ENCODE data around the gene SYVN1.
"Not testable (repeated sequence)": the region's sequence is repeated elsewhere in the genome, so short reads cannot be mapped to it uniquely, and the experiment has no call there.

The SYVN1 gene

DNA sequence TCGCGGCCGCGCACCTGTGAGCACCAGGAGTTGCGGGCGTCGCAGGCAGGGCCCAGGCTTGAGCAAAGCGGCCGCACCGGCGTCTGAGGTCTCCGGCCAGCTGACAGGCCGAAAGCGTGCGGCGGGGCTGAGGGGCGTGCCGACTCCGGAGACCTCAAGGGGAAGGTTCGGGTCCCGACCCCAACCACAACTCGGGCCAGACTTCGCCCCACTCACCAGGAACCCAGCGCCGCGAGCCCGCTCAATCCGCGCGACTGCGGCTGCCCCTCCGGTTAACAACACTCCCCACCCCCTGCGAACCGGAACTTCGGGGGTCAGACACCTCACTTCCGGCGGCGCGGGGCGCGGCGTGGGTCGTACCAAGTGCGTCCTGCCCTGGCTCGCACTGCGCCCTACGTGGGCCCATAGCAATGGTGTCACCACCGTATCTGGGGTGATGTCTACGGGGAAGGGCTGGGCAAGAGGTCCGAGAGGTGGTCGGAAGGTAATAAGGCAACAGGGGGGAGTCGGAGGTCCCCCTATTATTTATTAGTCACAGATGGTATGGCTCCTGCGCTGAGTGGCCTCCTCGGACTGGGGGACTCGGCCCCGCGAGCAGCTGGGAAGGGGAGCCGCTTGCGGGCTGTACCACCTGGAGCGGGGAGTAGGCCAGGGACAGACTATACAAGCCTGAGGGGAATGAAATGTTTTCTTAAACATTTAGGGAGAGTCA is at the start of gene SYVN1:
TSS of gene SYVN1 (minus strand) at position 280 of the 712 bp plus-strand sequence. CDS start 918 bp downstream, outside the sequence.
- peaks cover 7% of the 10 kb centered on the region for H3K4me1 ChIP-seq (ENCODE audit: control insufficient read depth, insufficient read depth, low read length)
- H3K9ac ChIP-seq (ENCODE audit: low read length), result peak within 1 kb of the TSS; percentile 95
- peak within 1 kb of the TSS; percentile 97 for H3K4me3 ChIP-seq (ENCODE audit: low read length)
- H3K27ac ChIP-seq (ENCODE audit: low read depth, low read length), result peak within 1 kb of the TSS; percentile 100
- H3K27me3 ChIP-seq (ENCODE audit: control insufficient read depth, insufficient read depth, low read length), result no peaks in the 10 kb centered on the region
- H3K36me3 ChIP-seq (ENCODE audit: control insufficient read depth, insufficient read depth, low read length), result peaks cover 34% of the 10 kb centered on the region

DNA sequence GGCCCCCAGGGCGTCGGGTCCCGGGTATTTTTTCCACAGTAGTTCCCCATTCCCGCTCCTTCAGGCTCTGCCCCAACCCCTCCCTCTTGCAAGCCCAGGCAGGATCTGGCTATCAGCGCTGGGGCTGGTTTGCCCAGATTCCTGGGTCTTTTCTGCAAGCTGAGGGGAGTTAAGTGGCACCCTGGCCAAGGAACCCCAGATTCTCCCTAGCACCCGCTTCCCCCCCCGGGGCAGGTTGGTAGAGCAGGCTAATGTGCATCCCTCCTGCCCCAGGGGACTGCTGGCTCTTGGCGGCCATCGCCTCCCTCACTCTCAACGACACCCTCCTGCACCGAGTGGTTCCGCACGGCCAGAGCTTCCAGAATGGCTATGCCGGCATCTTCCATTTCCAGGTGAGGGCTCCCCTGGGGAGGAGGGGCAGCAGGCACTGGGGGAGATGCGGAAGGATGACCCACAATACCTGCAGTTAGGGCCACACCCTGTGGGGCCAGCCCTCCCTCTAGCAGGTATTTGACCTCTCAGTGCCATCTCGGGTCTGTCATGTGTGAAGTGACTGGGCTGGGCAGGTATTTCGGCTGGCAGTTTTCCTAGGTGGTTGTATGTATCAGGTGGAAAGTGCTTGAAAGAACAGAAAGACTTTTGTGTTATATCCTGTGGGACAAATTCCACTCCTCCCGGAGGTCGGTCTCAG is 49.0 kb upstream of the SYVN1 start:
- Histone ChIP-seq H3K27ac (ENCODE audit: low read depth, low read length) (no peak overlapping the region), H3K4me3 (ENCODE audit: low read length) (no peak overlapping the region), H3K9ac (ENCODE audit: low read length) (no peak overlapping the region), H3K36me3 (ENCODE audit: control insufficient read depth, insufficient read depth, low read length) (peaks cover 25% of the 10 kb centered on the region), H3K4me1 (ENCODE audit: control insufficient read depth, insufficient read depth, low read length) (no peaks in the 10 kb centered on the region), H3K27me3 (ENCODE audit: control insufficient read depth, insufficient read depth, low read length) (no peaks in the 10 kb centered on the region)

DNA sequence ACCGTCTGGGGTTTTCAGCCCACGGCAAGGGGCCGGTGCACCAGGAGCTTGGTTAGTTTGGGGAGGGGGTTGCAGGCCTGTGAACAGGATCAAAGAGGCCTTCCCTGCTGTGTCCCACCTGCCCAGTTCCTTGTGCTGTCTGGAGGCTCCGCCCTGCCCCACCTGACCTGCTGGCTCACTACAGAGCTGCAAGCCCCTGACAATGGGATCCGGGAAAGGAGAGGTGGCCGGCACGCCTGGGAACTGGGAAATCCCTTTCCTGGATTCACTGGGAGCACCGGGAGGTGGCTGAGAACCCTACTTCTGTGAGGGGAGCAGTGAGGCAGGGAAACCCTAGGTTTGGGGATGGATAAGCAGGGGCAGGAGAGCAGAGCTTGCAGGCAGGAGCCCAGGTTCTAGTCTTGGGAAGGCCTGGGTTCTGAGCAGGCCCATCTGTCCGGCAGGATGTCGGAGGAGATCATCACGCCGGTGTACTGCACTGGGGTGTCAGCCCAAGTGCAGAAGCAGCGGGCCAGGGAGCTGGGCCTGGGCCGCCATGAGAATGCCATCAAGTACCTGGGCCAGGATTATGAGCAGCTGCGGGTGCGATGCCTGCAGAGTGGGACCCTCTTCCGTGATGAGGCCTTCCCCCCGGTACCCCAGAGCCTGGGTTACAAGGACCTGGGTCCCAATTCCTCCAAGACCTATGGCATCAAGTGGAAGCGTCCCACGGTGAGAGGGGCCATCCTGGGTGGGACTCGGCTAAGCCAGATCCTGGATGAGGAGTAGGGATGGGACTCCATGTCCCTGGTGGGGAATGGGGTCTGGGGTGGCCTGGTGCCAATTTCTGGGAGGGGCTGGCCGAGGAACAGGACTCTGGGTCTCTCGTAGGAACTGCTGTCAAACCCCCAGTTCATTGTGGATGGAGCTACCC is 48.2 kb upstream of the SYVN1 start:
- Histone ChIP-seq H3K4me3 (ENCODE audit: low read length) (peak overlapping the region; percentile 81), H3K27me3 (ENCODE audit: control insufficient read depth, insufficient read depth, low read length) (no peaks in the 10 kb centered on the region), H3K36me3 (ENCODE audit: control insufficient read depth, insufficient read depth, low read length) (peaks cover 19% of the 10 kb centered on the region), H3K4me1 (ENCODE audit: control insufficient read depth, insufficient read depth, low read length) (no peaks in the 10 kb centered on the region), H3K27ac (ENCODE audit: low read depth, low read length) (peak overlapping the region; percentile 85), H3K9ac (ENCODE audit: low read length) (peak overlapping the region; percentile 96)

DNA sequence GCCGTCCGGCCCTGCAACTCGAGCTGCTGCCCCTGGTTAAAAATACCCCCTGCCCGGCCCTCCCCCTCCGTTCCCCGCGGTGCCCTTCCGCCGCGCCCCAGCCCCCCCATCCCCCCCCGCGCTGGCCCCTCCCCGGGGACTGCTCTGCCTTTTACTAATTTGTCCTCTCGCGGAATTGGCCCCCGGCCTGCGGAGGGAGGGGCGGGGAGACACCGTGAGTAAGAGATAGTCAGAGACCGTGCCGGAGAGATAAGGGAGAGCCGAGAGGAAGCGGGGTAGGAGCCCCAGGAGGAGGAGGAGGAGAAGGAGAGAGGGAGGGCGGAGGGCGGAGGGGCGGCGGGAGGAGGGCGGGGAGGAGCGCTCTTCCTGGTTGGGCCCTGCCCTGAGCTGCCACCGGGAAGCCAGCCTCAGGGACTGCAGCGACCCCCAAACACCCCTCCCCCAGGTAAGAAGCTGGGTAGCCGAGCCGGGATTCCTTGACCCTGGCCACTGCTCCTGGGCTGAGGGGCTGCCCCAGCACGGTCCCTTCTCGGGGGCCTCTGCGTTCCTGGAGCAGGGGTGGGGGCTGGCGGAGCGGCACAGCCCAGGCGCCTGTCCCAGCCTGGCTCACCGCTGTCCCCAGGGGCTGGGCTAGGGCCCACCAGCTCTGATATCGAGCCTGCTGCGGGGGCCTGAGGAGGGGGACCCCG is 47.4 kb upstream of the SYVN1 start, which contains the start of gene CAPN1:
TSS of gene CAPN1 (plus strand) at position 360 of the 689 bp plus-strand sequence. CDS start 774 bp downstream, outside the sequence.
- Histone ChIP-seq H3K9ac (ENCODE audit: low read length) (peak within 1 kb of the TSS; percentile 96), H3K36me3 (ENCODE audit: control insufficient read depth, insufficient read depth, low read length) (peaks cover 12% of the 10 kb centered on the region), H3K4me3 (ENCODE audit: low read length) (peak within 1 kb of the TSS; percentile 81), H3K27ac (ENCODE audit: low read depth, low read length) (peak within 1 kb of the TSS; percentile 85), H3K4me1 (ENCODE audit: control insufficient read depth, insufficient read depth, low read length) (no peaks in the 10 kb centered on the region), H3K27me3 (ENCODE audit: control insufficient read depth, insufficient read depth, low read length) (no peaks in the 10 kb centered on the region)

DNA sequence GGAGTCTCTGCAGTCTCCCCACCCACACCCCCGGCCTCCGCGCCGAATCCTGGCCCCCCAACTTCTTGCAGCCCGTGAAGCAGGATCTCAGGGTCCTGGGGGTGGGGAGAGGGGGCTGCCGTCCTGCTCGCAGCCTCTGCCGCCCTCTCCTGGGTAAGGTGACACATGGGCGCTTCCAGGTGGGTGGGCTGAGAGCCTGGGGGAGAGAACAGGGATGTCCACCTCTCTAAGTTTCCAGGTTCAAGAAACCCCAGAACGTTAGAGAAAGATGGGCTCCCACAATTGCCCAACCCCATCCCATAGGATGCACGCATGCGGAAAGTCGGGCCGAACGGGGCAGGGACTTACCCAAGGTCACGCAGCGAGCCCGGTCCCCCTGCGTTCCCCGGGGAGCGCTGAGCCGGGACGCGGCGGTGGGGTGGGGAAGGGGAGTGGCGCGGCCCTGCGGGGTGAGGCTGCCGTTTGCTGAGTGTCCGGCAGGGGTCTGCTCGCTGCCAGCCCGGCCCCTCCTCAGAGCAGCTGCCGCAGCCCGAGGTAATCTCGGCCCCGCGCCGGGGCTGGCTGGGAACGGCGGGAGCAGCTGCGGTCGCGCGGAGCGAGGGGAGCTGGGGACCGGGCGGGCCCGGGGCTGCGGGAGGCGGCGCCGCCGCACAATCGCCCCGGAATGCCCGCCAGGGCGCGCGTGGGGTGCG is 46.7 kb upstream of the SYVN1 start:
- Histone ChIP-seq H3K27me3 (ENCODE audit: control insufficient read depth, insufficient read depth, low read length) (no peaks in the 10 kb centered on the region), H3K36me3 (ENCODE audit: control insufficient read depth, insufficient read depth, low read length) (peaks cover 8% of the 10 kb centered on the region), H3K4me3 (ENCODE audit: low read length) (peak overlapping the region; percentile 63), H3K4me1 (ENCODE audit: control insufficient read depth, insufficient read depth, low read length) (no peaks in the 10 kb centered on the region), H3K27ac (ENCODE audit: low read depth, low read length) (peak overlapping the region; percentile 85), H3K9ac (ENCODE audit: low read length) (peak overlapping the region; percentile 22)

DNA sequence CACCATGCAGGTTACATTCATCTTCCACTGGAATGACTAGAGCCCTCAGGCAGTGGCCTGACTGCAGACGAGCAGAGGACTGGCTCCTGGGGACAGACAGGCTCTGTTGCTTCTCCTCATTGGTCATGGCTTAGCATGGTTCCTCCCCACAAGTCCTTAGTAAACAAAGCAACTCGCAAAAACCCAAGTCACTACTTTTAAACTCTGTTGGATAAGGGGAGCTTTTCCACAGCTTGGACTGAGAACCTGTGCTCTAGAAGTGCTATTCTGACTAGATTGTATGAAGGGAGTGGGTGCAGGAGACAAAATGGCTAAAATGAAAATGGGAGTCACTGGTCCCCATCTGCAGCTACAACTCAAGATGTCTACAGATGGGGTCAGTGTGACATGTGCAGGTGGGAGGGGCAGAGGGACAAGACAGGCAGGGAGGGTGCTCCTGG is 40.3 kb upstream of the SYVN1 start:
- H3K9ac ChIP-seq (ENCODE audit: low read length); H3K4me1 ChIP-seq (ENCODE audit: control insufficient read depth, insufficient read depth, low read length); H3K4me3 ChIP-seq (ENCODE audit: low read length); H3K27me3 ChIP-seq (ENCODE audit: control insufficient read depth, insufficient read depth, low read length); H3K36me3 ChIP-seq (ENCODE audit: control insufficient read depth, insufficient read depth, low read length); H3K27ac ChIP-seq (ENCODE audit: low read depth, low read length): not testable (repeated sequence)

DNA sequence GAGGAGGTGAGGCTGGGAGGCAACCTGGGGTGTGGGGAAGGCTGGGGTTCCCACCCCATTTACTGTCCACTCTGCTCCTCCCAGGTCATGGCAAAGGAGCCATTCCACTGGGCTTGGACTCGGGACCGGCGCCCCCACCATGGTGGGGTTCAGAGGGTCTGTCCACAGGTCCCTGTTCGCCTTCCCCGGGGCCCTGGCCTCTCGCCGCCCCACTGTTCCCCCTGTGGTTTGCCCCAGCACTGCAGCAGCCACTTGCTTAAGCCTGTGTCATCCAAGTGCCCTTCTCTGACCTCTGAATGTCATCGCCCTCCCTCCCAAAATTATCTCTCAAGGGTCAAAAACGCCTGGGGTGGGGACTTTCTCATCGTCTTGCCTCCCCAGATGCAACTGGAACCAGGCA is 38.3 kb upstream of the SYVN1 start:
- Histone ChIP-seq H3K36me3 (ENCODE audit: control insufficient read depth, insufficient read depth, low read length) (no peaks in the 10 kb centered on the region), H3K27ac (ENCODE audit: low read depth, low read length) (no peak overlapping the region), H3K4me3 (ENCODE audit: low read length) (no peak overlapping the region), H3K9ac (ENCODE audit: low read length) (no peak overlapping the region), H3K4me1 (ENCODE audit: control insufficient read depth, insufficient read depth, low read length) (no peaks in the 10 kb centered on the region), H3K27me3 (ENCODE audit: control insufficient read depth, insufficient read depth, low read length) (no peaks in the 10 kb centered on the region)

DNA sequence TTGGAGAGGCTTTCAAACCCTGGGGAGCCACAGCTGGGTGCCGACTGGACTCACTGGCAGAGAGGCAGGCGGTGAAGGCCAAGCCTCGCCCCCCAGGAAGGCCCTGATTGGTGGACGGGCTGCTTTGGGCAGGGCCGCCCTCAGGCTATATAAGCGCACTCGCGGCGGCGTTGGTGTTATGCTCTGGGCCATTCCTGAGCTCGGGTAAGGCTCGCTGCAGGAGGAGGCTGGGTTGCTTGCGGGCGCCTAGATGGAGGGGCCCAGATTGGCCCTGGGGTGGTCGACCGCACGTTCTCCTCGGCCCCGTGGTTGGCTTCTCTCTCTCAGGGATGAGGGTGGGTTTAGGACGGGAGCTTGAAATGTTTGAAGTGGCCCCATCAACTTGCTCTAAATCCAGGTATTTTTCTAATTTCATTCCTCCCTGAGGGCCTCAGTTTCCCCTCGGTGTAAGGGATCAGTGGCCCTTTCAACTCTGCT is 35.8 kb upstream of the SYVN1 start, which contains the start of gene SPDYC:
TSS of gene SPDYC (plus strand) at position 176 of the 477 bp plus-strand sequence. CDS start 1,125 bp downstream, outside the sequence.
- Histone ChIP-seq H3K4me3 (ENCODE audit: low read length) (no peak within 1 kb of the TSS), H3K9ac (ENCODE audit: low read length) (no peak within 1 kb of the TSS), H3K36me3 (ENCODE audit: control insufficient read depth, insufficient read depth, low read length) (no peaks in the 10 kb centered on the region), H3K27ac (ENCODE audit: low read depth, low read length) (no peak within 1 kb of the TSS), H3K27me3 (ENCODE audit: control insufficient read depth, insufficient read depth, low read length) (no peaks in the 10 kb centered on the region), H3K4me1 (ENCODE audit: control insufficient read depth, insufficient read depth, low read length) (no peaks in the 10 kb centered on the region)

DNA sequence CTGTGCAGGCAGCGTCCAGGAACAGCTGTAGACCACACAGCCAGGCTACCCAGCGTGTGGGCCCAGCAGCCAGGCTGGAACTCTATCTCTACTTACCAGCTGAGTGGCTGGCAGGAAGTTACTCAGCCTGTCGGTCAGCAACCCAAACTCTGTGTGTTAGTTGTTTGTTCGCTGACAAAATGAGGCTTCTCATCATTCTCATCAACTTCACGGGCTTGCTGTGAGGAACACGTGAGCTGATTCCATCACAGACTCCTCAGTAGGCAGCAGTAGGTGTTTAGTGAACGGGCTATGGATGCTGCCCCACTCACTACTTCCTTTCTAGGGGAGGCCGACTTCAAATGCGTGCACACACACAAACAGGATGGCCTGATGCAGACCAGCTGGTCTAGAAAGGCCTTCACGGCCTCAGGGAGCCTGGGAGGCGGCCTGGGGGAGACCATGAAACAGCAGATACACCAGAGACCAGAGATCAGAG is 34.9 kb upstream of the SYVN1 start:
- Histone ChIP-seq H3K9ac (ENCODE audit: low read length) (no peak overlapping the region), H3K27ac (ENCODE audit: low read depth, low read length) (no peak overlapping the region), H3K4me3 (ENCODE audit: low read length) (no peak overlapping the region), H3K27me3 (ENCODE audit: control insufficient read depth, insufficient read depth, low read length) (no peaks in the 10 kb centered on the region), H3K36me3 (ENCODE audit: control insufficient read depth, insufficient read depth, low read length) (no peaks in the 10 kb centered on the region), H3K4me1 (ENCODE audit: control insufficient read depth, insufficient read depth, low read length) (no peaks in the 10 kb centered on the region)

DNA sequence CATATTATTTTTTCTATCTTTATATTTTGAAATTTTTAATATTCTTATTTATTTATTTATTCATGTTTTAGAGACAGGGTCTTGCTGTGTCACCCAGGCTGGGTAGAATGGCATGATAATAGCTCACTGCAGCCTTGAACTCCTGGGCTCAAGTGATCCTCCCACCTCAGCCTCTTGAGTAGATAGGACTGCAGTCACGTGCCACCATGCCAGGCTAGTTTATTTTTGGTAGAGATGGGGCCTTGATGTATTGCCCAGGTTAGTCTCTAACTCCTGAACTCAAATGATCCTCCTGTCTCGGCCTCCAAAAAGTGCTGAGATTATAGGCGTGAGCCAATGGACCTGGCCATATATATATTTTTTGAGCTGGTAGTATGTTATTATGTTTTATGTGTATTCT is 33.3 kb upstream of the SYVN1 start:
- no peak overlapping the region for H3K27ac ChIP-seq (ENCODE audit: low read depth, low read length)
- H3K27me3 ChIP-seq (ENCODE audit: control insufficient read depth, insufficient read depth, low read length), result no peaks in the 10 kb centered on the region

DNA sequence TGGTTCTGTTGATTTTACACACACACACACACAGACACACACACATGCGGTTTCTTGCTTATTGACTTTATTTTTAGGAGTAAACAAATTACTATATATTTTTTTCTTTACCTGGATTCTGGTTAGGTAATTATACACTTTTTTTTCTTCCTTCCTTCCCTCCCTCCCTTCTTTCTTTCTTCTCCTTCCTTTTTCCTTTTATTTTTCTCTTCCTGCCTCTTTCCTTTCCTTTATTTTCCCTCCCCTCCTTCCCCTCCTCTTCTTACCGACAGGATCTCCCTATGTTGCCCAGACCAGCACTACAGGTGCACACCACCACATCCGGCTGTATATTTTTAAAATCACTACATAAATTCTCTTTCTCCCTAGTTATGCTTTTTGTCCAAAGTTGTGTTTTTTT is 32.6 kb upstream of the SYVN1 start:
- Histone ChIP-seq H3K9ac (ENCODE audit: low read length) (no peak overlapping the region), H3K27me3 (ENCODE audit: control insufficient read depth, insufficient read depth, low read length) (no peaks in the 10 kb centered on the region), H3K4me1 (ENCODE audit: control insufficient read depth, insufficient read depth, low read length) (no peaks in the 10 kb centered on the region), H3K27ac (ENCODE audit: low read depth, low read length) (no peak overlapping the region), H3K4me3 (ENCODE audit: low read length) (no peak overlapping the region), H3K36me3 (ENCODE audit: control insufficient read depth, insufficient read depth, low read length) (no peaks in the 10 kb centered on the region)

More for the DNA sequence above, 33.3 kb upstream of the SYVN1 start:
- no peaks in the 10 kb centered on the region for H3K36me3 ChIP-seq (ENCODE audit: control insufficient read depth, insufficient read depth, low read length)
- no peaks in the 10 kb centered on the region for H3K4me1 ChIP-seq (ENCODE audit: control insufficient read depth, insufficient read depth, low read length)
- H3K4me3 ChIP-seq (ENCODE audit: low read length), result no peak overlapping the region
- no peak overlapping the region for H3K9ac ChIP-seq (ENCODE audit: low read length)
